ENCODE measurements around the gene CDC14A. TPM values are rescaled to one million over a fixed set of nuclear protein-coding genes. Genes with fewer than 3 reads are reported as not detected.

Gene CDC14A
- total RNA-seq, 6 experiments from 2014 or later, result 2.4 to 5.1 (median 3.0) TPM

DNA sequence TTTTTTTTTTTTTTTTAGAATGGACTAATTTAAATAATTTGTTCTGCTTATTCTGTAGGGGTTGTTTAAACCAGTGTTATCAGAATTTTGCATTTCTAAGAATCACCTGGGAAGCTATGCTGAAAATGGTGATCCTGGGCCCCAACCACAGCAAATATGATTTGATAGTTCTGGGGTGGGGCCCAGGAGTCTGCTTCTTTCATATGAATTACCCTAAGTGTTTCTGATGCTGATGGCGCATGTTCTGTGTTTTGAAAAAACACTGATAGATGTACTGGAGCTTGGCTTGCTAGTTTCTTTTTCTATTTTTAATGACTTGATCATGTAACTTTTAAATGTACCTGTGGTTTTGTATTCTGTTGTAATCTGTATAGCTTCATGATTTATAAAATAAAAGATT lies 89.3 kb downstream of the CDC14A start:
- TF ChIP-seq, protein P1, sequence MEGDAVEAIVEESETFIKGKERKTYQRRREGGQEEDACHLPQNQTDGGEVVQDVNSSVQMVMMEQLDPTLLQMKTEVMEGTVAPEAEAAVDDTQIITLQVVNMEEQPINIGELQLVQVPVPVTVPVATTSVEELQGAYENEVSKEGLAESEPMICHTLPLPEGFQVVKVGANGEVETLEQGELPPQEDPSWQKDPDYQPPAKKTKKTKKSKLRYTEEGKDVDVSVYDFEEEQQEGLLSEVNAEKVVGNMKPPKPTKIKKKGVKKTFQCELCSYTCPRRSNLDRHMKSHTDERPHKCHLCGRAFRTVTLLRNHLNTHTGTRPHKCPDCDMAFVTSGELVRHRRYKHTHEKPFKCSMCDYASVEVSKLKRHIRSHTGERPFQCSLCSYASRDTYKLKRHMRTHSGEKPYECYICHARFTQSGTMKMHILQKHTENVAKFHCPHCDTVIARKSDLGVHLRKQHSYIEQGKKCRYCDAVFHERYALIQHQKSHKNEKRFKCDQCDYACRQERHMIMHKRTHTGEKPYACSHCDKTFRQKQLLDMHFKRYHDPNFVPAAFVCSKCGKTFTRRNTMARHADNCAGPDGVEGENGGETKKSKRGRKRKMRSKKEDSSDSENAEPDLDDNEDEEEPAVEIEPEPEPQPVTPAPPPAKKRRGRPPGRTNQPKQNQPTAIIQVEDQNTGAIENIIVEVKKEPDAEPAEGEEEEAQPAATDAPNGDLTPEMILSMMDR (IDR thresholded peaks at IDR 0.05), result no peak
- H3K4me3 Mint-ChIP-seq, result no peak overlapping the region
- H3K27ac Mint-ChIP-seq, result no peak overlapping the region
- no peaks in the 10 kb centered on the region for H3K36me3 Mint-ChIP-seq (ENCODE audit: low read depth)
- no peaks in the 10 kb centered on the region for H3K9me3 Mint-ChIP-seq
- H3K4me1 Mint-ChIP-seq (ENCODE audit: low read depth), result peaks cover 14% of the 10 kb centered on the region
- H3K27me3 Mint-ChIP-seq (ENCODE audit: insufficient read depth), result no peaks in the 10 kb centered on the region
- no peak for DNase-seq

DNA sequence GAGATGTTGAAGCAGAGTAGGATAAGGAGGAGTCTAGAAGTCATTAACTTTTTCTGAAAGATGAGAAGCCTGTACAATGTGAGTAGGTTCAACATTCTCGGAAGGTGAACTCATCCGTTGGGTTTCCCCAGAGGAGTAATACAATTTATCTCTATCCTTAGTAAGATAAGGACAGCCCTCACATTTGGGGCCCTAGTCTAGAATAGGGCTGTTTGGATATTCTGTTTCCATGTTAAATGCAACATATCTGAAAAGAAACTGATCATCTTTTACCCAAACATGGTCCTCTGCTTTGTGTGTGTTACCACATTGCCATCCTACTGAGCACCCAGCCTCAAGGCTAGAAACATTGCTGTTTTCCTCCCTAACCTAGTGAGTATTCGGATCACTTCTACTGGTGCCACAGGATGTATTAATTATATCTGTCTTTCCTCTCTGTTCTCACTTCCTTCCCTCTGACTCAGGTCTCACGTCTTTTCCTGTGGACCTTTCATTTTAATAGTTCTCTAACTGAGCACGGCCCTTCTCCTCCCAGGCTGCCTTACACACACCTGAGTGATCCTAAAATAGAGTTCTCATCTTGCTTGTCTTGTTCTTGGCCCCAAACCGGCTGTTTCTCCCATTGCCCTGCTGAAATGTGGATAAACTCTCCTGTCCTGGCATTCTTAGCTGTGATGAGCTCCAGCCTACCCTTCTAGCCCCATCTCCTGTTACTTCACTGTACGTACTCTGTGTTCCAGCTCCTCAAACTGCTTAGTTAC lies 91.7 kb downstream of the CDC14A start:
- no peaks in the 10 kb centered on the region for H3K9me3 Mint-ChIP-seq
- no peaks in the 10 kb centered on the region for H3K36me3 Mint-ChIP-seq (ENCODE audit: low read depth)
- peak overlapping the region; percentile 39; the same call in 1 of the 2 replicates for H3K4me3 Mint-ChIP-seq
- no peaks in the 10 kb centered on the region for H3K27me3 Mint-ChIP-seq (ENCODE audit: insufficient read depth)
- peaks cover 14% of the 10 kb centered on the region for H3K4me1 Mint-ChIP-seq (ENCODE audit: low read depth)
- peak; percentile 9 for DNase-seq
- peak overlapping the region; percentile 62 for H3K27ac Mint-ChIP-seq
- TF ChIP-seq, protein P1 (IDR thresholded peaks at IDR 0.05), result no peak

DNA sequence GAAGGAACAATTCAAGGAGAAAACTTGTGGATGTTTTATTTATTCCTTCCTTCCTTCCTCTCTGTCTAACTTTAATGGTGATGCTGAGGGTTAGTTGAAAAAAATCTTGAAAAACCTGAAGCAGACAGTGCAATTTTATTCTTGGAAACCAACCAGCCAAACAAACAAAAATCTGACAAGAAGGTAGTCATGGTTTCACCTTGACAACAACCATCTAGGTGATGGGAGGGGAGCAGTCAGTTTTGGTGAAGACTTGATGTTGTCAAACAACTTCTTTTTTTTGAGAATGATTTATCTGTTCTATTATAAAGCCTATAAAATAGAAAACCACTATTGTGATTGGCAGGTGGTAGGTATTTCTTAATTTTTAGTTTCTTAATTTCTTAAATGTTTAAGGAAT lies 93.3 kb downstream of the CDC14A start:
- Mint-ChIP-seq H3K9me3 (no peaks in the 10 kb centered on the region), H3K4me3 (no peak overlapping the region), H3K27ac (no peak overlapping the region), H3K27me3 (ENCODE audit: insufficient read depth) (no peaks in the 10 kb centered on the region; the same call in 1 of the 2 replicates), H3K36me3 (ENCODE audit: low read depth) (no peaks in the 10 kb centered on the region), H3K4me1 (ENCODE audit: low read depth) (peaks cover 14% of the 10 kb centered on the region)
- no peak for DNase-seq
- TF ChIP-seq, protein P1 (IDR thresholded peaks at IDR 0.05), result no peak

DNA sequence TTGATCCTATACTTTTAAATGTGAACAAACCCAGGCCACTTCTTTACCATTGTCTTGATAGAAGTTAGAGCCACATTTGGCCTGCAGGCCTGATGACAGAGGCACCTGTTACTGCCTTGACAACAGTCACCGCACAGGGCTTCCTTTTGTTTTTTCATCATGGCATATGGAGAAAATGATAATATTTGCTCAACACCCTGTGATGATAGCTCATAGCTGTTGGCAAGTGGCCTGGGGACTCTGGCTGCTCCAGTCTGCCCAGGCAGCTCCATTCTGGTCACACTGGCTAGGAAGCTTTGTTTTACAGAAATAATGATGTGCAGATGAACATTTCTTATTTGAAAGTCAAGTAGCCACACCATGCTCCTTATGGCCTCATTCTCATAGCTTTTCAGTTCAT lies 96.1 kb downstream of the CDC14A start:
- Mint-ChIP-seq H3K9me3 (no peaks in the 10 kb centered on the region), H3K36me3 (ENCODE audit: low read depth) (no peaks in the 10 kb centered on the region), H3K4me3 (no peak overlapping the region), H3K4me1 (ENCODE audit: low read depth) (peaks cover 13% of the 10 kb centered on the region), H3K27me3 (ENCODE audit: insufficient read depth) (no peaks in the 10 kb centered on the region; the same call in 1 of the 2 replicates), H3K27ac (no peak overlapping the region)
- TF ChIP-seq, protein P1 (IDR thresholded peaks at IDR 0.05), result no peak
- DNase-seq, result no peak

DNA sequence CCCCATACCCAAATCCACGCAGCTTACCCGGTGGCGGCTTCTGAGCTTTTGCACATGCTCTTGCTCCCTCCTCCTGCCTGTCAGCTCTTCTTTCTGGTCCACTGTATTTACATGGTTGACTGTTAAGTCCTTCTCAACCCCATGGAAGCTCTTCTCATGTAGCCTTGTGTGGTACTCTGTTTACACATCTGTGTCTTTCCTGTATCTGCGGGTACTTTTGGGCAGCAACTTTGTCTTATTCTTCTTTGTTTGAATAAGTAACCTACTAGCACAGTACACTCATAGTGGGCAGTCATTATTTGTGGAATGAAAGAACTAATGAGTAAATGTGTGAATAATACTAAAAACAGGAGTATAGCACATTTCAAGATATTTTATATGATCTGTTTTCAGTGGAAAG lies 97.2 kb downstream of the CDC14A start:
- TF ChIP-seq, protein P1 (IDR thresholded peaks at IDR 0.05), result no peak
- H3K4me3 Mint-ChIP-seq, result no peak overlapping the region
- H3K27me3 Mint-ChIP-seq (ENCODE audit: insufficient read depth), result no peaks in the 10 kb centered on the region; the same call in 1 of the 2 replicates
- H3K4me1 Mint-ChIP-seq (ENCODE audit: low read depth), result peaks cover 2% of the 10 kb centered on the region
- H3K27ac Mint-ChIP-seq, result no peak overlapping the region
- no peaks in the 10 kb centered on the region for H3K36me3 Mint-ChIP-seq (ENCODE audit: low read depth)
- no peak for DNase-seq
- H3K9me3 Mint-ChIP-seq, result no peaks in the 10 kb centered on the region
